ENCODE data around the gene ROBO1.

Gene ROBO1

GRCh38 chr3:79002465-79003372, 765.1 kb downstream of the ROBO1 start:
- DNase-seq: no peak

- no peak for DNase-seq
These were observed 766.5 kb downstream of the ROBO1 start for GRCh38 chr3:79001255-79001654.

DNA sequence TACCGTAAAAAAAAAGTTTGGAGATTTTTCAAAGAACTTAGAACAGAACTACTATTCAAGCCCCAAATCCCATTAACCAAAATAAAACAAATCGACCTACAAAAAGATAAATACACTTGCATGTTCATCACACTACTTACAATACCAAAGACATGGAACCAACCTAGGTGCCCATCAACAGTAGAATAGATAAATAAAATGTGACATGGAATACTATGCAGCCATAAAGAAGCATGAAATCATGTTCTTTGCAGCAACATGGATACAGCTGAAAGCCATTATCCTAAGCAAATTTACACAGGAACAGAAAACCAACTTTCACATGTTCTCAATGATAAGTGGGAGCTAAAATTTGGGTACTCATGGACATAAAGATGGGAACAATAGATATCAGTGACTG, 768.7 kb downstream of the ROBO1 start:
- no peak for DNase-seq

- DNase-seq: no peak
These were observed 772.7 kb downstream of the ROBO1 start for GRCh38 chr3:78995087-78995486.

- DNase-seq: no peak
These were observed 773.4 kb downstream of the ROBO1 start for GRCh38 chr3:78994174-78995027.

DNA sequence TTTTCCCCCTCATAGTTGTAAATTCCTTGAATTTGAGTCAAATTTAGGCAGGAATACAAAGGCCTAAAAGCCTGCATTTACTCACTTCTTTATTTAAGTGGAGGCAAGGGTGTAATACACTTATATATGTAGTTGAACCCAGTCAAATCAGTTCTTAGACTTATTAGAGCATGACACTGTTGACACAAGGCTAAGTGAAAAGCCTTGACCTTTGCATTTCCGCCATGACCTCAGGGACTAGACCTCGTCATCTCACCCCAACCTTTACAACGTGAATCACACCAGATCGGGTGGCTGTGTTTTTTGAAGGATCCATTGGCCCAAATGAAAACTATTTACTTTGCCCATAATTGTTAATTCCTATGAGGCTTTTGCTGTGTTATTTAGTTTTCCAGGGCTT, 774.4 kb downstream of the ROBO1 start:
- no peak for DNase-seq

DNA sequence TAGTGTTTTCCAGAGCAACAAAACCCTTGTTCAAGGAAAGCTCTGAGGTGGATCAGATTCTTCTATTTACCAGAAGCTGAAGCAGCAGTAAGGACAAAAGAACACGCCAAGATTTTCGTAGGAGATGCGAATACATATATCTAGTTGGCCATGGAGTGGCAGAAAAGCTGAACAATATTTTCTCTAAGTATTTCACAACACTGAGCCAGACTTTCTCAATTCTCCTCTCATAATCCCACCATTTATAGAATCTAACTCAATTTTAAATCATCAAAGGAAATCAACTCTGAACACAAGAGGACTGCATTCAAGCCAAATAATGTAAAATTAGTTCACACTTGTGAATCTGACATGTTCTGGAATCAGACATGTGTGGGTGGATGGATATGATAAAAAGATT, 775.0 kb downstream of the ROBO1 start:
- no peak for DNase-seq

GRCh38 chr3:78992400-78992799, 775.4 kb downstream of the ROBO1 start:
- no peak for DNase-seq

DNA sequence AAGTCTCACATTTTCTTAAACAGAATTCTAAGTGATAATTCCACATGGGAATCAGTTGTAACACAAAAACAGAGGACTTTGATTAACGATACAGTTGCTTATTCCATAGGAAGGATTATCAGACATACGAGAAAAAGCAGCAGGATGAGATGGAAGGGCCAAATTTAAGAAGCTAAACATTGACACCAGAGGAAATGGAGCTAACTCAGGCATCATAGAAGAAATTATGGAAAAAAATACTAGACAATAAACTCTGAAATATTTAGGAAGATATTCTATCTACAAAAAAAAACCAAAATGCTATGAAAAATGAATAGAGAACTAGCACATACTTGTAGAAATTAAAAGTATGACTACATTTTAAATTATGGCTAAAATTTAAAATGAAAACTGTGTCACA, 776.1 kb downstream of the ROBO1 start:
- DNase-seq: no peak

- DNase-seq: no peak
These were observed 777.6 kb downstream of the ROBO1 start for GRCh38 chr3:78990156-78990555.

GRCh38 chr3:78988324-78988723, 779.5 kb downstream of the ROBO1 start:
- no peak for DNase-seq

- no peak for DNase-seq
These were observed 781.2 kb downstream of the ROBO1 start for GRCh38 chr3:78986416-78987101.

DNA sequence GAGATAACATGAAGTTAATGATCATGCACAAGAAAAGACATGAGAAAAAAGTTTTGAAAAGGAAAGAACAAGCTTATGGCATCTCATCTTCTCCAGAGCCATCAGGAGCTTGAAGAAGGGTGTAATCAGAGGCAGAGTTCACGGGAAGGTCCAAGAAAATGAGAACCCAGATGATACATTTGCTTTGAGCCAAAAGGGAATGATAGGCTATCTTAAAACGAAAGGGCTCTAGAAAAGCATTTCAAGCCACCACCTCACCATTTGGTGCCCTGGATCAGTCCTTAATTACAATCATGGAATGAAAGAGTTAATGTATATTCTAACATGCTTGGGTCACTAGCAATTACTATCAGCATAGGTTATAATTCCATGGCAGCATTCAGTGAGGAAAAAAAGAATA, 781.8 kb downstream of the ROBO1 start:
- DNase-seq: no peak

GRCh38 chr3:78979028-78979427, 788.8 kb downstream of the ROBO1 start:
- no peak for DNase-seq

GRCh38 chr3:78978037-78978436, 789.8 kb downstream of the ROBO1 start:
- no peak for DNase-seq

- DNase-seq: no peak
These were observed 790.7 kb downstream of the ROBO1 start for GRCh38 chr3:78977073-78977472.

DNA sequence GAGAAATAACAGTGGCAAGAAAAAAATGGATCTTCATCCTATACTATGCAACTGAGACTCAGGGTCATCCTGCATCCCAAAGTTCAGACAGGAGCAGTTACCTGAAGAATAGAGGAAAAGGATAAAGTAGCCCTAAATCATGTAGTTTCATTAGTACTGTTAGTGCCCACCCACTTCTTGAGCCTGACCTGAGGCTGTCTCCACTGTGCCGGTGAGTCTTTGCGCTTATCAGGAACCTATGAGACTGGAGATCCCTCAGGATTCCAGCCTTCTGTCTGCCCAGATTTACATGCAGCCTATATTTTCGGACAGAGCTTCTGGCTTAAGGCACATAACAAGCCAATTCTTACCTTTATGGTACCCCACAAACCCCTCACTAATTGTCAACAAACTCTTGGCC, 791.6 kb downstream of the ROBO1 start:
- no peak for DNase-seq

DNA sequence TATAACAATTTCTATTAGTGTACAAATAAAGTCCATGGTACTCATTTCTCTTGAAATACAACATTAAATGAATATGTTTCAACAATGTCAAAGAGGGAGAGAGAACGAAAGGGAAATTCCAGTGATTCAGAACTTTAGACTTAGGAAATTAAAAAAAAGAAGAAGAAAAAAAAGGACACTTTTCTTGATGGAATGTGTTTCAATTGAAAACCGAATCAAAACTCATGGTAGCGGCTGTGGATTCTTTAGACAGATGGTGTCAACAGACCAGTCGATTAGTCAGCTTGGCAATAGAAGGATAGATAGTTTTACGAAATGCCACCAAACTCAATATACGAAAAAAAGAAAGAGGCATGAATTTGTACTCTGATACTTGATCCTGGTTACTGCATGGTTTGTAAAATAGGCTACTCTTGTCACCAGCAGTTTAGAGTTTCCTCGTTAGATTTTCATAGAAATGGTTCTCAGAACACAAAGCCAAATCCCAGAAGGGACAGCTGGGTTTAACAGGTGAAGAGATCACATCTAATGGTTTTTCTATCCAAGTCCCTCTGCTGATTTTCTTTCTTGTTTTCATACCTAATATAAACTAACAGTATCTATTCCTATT, 793.5 kb downstream of the ROBO1 start:
- DNase-seq: no peak

- no peak for DNase-seq
These were observed 795.0 kb downstream of the ROBO1 start for GRCh38 chr3:78972617-78973301.

DNA sequence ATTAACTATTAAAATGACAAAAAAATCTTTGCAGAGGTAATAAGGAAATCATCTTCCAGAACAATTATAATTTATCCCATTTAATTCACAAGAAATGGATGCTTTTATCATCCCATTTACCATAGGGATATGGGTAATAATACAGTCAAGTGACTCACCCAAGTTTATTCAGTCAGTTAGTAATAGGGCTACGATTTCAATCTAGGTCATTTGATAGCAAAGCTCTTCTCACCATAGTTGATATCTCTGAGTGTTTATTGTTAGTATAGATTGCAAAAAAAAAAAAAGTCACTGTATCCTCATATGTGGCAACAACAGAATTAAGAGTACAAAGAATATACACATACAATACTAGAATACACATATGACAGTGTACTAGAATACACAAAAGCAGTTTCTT, 797.1 kb downstream of the ROBO1 start:
- DNase-seq: no peak

GRCh38 chr3:78969483-78969882, 798.3 kb downstream of the ROBO1 start:
- DNase-seq: no peak

- DNase-seq: no peak
These were observed 800.7 kb downstream of the ROBO1 start for GRCh38 chr3:78967061-78967460.
